Hematopoietic multipotent progenitor cell treated with erythropoietin and hydrocortisone succinate and interleukin-3 and kit ligand, for 6 days (in vitro differentiated cells): ENCODE data around the gene CTAGE1.
A peak's percentile ranks its signal among the peaks of the same experiment; 100 is the strongest.
"Not testable (repeated sequence)": the region's sequence is repeated elsewhere in the genome, so short reads cannot be mapped to it uniquely, and the experiment has no call there.

Experiments
- DNase-seq: peaks from one replicate; pipeline ENCODE4 v3.0.0-alpha.2; 2015

CTAGE1 gene

DNA sequence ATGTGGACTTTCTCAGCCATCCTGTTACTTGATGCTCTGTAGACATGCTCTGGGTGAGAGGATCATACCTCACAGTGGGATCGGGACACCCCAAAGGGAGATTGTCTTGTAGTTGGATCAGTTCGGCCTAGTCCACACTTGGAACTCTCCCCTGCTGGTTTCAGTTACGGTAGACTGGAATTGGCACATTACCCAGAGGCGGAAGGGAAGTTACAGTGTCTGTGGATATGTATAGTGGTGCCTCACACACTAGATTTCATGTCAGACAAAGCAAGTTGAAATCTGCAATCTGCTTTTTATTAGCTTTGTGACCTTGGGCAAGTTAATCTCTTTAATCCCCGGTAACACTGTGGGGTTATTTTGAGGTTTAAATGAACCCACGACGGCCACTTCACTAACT lies 16.2 kb upstream of the CTAGE1 start:
- DNase-seq: no peak

DNA sequence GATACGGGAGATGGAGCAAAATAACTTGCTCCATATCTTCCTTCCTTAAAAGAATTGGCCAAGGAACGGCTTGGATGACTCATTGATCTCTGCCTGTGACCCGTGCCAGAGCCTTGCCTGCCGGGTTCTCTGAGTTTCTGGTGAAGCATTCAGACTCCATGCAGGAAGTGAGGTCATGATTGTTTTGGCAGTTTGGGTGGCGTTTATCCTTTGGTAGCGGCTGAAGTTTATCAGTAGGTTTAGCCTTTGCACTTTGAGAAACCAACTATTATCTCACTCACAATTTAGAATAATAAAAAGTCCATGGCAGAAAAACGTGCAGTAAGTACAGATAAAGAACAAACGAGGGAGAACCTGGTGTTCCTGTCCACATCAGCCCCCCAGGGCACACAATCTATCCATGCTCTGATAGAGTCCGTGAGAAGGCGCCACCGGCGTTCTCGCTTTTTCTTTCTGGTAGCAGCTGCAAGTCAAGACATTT lies 15.0 kb upstream of the CTAGE1 start:
- DNase-seq: no peak

DNA sequence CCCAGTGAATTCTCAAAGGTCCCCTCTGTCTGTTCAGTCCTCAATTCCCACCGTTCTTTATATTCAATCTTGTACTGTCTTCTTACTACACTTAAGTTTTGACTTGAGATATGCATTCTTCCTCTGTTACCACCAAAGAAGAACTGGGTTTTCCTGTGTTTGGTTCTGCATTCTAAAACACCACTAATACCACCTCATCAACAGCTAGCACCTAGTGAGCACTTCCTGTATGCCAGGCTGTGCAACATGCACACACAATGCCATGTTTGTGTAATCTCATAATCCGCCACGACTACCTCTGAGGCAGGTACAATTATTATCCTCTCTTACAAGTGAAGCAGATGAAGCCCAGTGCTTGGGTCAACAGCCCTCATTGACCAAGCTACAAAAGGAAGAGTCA lies 11.8 kb upstream of the CTAGE1 start:
- no peak for DNase-seq

DNA sequence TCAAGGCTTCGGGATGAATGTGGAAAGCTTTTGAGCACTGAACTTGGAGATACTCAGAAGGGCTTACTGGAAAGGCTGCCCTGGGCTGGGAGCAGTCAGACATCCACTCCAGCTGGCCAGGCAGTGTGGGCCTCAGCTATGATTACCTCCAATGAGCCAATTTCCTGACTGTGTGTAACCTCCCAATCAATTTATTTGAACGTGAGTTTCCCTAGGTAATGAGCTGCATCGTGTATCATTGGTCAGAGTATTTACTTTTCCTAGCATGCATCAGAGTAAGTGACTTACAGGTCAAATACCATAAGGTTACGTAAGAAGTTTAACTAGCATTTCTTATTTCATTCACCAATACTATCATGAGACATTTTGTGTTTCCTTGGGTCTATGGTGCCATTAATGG lies 11.0 kb upstream of the CTAGE1 start:
- DNase-seq: no peak

DNA sequence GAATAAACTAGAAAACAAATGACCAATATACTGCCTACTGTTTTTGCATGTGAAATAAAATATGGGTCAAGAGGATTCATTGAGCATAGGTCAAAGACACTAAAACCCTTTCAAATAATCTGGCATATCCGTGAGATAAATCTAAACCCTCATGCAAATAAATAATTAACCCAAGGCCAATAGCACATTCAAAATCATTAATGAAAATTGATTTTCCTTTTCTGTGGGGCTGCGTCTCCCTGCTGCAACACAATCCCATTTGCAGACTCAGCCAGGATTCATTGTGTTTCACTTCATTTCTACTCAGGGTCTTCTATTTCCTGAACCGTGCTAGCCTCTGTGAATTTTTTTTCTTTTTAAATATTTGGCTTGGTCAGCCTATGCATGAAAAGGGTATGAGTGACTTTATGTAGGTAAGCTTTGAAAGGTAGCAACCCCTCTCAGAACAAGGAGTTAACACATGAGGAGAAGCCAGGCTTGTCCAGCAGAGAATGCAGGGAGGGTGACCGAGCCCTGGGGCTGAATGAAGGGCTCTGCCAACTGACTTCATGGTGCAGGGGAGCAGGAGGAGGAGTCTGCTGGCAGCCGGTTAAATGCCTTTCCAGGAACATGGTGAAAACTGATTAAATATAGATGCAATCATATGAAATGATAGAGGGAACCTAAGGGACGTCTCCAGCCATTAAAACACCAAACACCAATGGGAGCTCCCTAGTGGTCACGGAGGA lies 10.3 kb upstream of the CTAGE1 start:
- no peak for DNase-seq

DNA sequence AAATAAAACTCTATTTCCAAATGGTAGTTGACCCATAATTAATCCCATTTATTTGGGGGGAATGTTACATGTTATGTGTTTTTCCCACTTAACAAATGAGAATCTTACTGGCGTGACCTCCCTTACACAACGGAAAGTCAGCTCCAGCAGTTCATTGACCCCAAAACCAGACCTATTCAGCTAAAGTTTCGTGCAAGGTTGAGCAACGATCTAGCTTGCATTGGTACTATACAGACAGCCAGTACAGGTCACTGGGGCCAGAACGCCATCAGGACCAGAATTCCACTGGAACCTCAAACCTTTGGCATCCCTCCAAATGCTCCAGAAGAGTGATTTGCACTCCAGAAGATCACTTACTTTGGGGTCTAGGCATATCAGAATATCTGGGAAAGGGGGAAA lies 6.8 kb upstream of the CTAGE1 start:
- DNase-seq: no peak

DNA sequence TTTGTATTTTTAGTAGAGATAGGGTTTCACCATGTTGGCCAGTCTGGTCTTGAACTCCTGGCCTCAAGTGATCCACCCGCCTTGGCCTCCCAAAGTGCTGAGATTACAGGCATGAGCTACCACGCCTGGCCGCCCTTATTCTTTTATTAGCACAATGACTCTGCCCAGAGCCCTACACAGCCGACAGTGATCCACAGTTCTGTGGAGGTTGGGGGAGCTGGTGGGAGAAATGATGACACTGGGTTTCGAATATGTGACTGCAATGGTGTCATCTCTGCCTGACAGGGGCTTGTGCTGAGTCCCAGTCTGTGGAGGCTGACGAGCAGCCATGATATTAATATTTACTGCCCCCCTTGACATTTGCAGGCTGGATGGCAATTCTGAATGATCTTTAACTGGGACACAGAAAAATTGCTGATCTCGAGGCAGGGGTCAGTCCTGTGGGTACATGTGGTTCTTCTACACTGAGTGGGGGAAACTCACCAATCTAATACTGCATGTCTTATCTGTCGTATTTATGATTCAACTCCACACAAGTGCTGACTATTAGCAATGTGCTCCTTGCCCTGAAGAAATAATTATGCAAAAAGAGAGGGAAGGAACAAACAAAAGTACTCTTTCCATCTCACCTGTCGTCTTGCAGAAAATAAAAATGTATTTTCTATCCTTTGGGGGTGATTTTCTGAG lies 6.3 kb upstream of the CTAGE1 start:
- DNase-seq: no peak

DNA sequence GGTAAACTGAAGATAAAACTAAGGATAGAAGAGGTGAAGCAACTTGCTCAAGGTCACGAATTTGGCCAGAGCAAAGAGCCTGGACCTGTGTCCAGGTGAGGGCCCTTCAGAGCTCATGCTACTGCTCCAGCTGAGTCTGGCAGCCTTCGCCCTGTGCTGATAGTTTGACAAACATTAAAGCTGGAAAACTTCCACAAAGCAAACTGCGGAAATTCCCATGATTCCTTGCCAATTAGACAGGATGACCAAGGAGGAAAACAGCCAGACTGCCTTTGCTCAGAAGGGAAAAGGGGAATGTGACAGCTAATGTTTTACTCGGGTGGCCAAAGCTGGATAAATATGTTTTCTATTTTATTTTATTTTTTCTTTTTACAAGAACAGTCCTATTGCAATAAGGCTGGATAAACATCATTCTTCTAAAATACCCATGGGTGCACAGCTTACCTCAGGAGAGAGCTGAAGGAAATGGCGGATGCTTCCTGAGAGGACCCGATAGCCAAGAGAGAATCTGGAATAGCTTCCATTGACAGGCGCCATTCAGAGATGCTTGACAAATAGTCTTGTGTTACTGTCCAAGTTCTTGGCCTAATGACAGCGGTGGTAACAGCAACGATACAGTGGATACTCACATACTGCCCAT lies 5.3 kb upstream of the CTAGE1 start:
- DNase-seq: no peak

DNA sequence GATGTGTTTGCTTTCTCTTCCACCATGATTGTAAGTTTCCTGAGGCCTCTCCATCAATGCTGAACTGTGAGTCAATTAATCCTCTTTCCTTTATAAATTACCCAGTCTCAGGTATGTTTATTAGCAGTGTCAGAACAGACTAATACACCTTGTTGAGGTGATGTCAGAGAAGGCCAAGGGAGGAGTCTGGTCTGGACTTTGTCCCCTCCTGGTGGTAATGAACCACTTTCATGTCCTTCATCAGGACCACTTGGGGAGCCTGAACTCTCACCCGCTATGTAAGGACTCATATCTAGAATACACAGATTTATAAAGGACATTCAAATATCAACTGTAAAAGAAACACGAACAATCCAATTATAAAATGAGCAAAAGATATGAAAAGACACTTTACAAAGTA lies 2.9 kb upstream of the CTAGE1 start:
- no peak for DNase-seq

DNA sequence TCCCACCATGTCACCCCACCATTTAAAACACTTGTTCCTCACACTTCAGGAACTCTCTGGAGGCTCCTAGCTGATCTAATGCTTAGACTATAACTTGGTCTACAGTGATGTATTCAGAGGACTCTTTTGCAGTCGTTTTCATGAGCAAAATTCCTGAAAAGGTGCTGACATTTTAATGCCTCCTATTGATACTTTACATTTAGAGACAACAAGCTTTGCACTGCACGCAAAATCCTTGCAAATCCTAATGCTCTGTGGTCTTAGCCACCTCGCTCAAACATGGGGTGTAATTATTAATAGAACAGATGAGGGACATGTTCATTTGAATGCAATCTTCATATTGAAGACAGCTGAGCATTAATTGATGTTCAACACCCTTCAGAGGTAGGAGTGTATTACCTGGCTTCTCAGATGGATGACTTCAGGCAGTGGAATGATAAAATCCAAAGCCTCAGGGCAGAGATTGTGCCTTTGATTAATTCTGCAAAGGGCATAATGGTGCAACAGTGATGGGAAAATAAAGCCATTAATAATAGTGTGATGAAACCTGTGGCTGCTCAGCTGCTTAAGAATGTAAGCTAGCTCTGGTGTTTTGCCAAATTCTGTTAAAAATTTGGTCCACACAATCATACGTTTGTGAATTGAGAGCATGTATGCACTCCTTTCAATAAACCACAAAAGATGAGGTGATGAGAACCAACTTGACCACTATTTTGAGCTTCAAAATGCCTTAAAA lies 5.4 kb downstream of the CTAGE1 start:
- DNase-seq: no peak

DNA sequence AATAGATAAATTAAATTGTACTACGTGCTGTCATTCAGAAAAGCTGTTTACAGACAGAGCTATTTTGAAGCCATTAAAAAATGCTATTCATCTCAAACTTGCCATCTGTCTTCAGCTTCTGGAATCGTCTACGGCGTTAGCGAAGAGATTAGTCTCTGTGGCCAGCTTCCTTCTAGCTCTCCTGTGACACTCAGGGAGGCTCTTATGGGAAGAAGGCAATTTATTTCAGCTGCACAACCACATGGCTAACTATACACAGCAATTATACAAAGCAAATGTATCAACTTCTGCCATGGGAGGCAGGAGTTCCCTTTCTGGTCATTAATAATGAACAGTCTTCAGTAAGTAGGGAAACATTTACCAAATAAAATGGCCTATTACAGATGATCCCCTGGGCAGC lies 6.3 kb downstream of the CTAGE1 start:
- DNase-seq: no peak

DNA sequence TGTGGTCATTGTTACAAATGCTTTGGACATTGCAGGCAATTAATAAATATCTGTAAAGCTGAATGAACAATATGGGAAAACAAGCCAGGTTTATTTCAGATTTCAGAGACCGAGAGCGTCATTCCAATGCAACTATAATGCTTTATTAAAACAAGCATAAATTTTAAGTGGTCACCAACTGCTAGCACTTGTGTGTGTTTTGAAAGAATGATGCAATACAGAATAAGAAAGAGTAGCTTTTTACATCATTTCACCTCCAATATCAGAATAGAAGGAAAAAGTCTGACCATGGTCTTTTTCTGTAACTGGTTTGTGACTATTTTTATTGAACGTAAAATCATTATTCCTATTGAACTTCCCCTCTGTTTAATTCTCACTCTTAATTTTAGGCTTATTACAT lies 7.6 kb downstream of the CTAGE1 start:
- DNase-seq: no peak

DNA sequence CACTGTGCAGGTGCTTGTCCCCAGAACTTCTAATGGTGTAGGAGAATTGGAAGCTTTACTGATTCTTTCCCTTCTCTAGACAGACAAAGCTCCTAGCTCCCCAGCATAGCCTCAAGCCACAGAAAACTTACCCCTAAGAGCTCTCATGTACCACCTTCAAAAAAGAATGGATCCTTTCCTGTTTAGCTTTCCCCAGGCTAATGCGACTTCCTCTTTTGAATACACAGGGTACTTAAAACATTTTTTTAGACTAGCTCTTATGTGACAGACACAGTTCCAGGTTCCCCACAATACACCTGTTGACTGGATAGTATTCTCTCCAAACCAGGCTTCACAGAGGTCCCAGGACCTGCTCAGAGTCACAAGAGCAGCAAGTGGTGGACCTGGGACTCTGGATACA lies 8.3 kb downstream of the CTAGE1 start:
- DNase-seq: peak; percentile 1

DNA sequence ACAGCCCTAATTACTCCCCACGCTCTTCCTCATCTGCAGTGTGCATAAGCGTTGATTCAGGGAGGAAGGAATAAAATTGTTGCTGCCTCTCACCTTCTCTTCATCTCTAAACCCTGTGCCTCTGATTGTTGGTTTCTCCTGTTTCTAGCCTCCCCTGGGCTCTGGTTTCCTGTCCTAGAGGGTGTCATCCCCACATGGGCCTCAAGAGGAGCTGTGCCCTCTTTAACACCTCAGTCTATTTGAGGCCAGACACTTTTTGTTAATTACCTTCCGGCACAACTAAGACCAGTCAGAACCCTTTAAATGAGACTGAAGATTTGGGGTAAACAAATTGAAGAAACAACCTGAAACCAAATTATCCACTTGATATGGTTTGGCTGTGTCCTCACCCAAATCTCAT lies 9.7 kb downstream of the CTAGE1 start:
- peak; percentile 1 for DNase-seq

DNA sequence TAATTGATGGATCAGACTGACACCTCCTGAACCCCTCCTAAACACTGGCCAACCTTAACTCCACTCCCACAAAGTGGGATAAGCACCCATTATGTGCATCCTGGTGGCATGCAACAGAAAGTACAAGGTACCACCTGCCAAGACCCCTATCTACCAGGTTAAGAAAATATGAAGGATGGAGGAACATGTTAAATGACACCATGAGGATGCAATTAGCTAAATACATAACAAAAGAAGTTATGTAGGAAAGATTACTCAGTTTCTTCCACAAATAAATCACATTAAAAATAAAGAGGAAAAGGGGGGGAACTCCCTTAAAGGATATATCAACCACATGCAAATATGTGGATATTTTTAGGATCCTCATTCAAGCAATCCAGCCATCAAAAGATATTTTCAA lies 12.6 kb downstream of the CTAGE1 start:
- no peak for DNase-seq

DNA sequence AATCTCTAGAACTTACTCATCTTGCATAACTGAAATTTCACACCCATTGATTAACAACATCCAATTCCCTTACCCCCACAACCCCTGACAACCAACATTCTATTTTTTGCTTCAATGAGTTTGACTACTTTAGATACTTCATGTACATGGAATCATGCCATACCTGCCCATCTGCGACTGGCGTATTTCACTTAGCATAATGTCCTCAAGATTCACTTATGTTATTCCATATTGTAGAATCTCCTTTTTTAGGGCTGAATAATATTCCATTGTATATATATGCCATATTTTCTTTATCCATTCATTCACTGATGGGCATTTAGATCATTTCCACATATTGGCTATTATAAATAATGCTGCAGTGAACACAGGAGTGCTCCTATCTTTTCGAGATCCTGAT lies 13.8 kb downstream of the CTAGE1 start:
- DNase-seq: no peak

DNA sequence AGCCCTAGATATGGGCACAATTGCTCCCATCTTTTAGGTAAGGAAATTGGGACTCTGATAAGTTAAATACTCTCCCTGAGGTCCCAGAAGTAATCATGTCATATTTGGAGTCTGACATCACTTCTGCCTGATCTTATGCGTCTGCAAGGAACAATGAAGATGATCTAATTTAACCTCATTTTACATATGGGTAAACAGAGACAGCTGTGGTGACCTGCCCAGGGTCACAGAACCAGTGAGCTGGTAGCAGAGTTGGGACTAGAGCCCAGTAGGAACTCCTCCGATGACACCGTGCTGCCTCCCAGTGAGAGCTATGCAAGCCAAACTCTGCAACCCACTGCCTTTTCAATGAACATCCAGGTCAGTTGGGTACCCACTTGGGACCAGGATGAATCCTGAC lies 17.8 kb downstream of the CTAGE1 start:
- DNase-seq: no peak

DNA sequence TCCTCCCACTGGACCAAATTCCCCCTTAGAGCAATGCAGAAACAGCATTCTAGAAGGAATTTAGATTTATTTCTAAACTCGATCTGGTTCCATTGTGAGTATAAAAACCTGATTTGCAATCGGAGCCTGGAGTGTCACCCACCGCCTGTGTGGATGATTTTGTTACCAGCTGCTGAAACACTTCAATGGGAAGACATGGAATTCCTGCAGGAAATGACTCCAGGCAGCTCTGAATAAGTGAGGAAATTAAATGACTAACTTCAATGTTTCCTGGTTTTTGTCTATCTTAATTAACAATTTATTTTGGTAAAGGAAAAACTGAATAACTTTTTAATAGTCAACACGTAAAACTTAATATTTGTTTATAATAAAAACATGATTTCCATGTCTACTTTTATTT lies 19.3 kb downstream of the CTAGE1 start:
- DNase-seq: no peak

DNA sequence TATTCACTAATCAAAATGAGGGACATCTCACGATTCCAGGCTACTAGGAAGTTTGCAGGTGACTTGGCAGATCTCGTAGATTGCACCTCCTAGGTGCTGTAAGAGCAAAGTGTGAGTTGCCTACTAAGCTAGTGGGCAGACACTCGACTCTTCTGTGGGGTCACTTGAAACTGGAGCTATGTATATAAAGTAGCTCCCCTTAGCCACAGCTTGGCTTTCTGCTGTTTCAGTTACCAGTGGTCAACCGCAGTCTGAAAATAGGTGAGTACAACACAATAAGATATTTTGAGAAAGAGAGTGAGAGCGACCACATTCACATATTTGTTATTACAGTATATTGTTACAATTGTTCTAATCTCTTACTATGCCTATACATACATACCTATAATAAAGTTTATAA lies 23.3 kb downstream of the CTAGE1 start:
- DNase-seq: no peak

DNA sequence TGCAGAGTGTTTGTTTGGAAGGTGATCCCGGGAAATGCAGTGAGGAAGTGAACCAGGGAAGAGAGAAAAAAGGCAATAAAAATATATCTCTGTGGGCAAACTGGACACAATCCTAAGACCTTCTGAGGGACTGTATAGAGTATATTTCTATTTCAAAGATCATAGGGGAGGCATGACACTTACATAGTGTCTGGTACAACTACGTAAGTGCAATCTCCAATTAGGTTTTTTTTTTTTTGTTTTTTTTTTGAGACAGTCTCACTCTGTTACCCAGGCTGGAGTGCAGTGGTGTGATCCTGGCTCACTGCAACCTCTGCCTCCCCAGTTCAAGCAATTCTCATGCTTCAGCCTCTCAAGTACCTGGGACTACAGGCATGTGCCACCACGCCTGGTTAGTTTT lies 24.6 kb downstream of the CTAGE1 start:
- not testable (repeated sequence) for DNase-seq

DNA sequence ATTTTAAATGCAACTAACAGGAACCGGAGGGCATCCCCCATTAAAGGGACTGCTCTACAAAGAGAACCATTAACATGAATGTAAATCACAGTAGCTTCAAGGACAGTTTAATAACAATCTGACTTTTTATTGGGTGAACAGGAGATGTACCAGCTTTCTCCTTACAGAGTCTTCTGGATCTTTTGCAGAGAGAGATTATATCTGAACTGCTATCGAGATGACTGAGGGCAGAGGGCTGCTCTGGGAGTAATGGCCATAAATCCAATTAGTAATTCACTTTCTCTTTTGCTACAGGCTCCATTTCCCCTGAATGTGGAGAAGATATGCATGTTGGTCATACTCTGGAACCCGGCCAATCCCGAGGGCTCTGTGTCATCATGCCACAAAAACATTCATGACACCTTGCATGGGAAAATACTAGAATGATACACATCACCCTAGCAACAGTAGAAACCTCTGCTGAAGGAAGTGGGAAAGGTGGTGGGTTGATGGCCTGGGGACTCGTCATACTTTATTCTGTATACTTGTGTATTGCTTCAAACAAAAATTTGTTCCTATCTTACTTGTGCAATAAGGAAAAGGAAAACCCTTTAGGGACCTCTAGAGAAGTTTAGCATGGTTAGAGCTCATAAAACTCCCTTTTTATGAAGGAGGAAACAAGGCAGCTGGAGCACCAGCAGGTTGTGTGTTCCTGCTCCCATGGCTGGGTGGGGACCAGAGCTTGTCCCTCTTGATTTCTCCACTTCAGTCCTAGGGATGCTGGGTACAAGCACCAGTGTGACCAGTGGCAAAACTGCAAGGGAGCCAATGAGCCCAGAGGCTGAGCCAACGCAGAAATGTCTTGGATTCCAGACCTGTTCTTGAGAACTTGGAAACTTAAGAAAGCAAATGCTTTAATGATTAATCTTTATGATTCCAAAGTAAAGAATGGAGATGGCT lies 26.0 kb downstream of the CTAGE1 start:
- no peak for DNase-seq

DNA sequence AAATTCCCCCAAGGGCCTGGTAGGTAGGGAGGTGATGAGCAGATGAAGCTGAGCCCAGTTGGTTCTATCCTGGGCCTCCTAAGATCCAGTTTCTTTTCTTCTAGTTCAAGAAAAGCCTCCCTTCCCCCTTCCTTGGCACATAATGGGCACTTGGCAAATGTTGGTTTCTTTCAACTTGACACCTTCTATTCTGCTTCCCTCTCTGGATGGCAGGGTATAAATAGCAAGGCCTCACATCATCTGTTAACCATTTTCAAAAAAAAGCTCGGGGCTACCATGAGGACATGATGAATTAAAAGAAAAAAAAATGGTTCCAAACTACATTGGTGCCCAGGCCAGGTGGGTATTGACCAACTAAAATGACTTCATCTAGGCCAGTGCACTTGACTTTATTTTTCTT lies 29.9 kb downstream of the CTAGE1 start:
- DNase-seq: no peak
